ENCODE results near the gene APBA1. TPM values are rescaled to one million over a fixed set of nuclear protein-coding genes. Genes with fewer than 3 reads are reported as not detected.

The APBA1 gene
- total RNA-seq, 1 experiment from 2014 or later: 1.8 TPM

GRCh38 chr9:69555802-69556201, 116.4 kb downstream of the APBA1 start:
- Histone ChIP-seq H3K9me3 (ENCODE audit: control insufficient read depth, low read depth, low read length) (no peaks in the 10 kb centered on the region), H3K27ac (ENCODE audit: insufficient read length, low read depth, low read length) (no peak overlapping the region), H2AK5ac (ENCODE audit: insufficient read length, low read length) (no peak overlapping the region), H3K4me2 (ENCODE audit: insufficient read depth, insufficient read length, low read length) (no peak overlapping the region), H3T11ph (ENCODE audit: low read length) (no peak overlapping the region), H3K27me3 (ENCODE audit: insufficient read depth, low read length) (no peaks in the 10 kb centered on the region), H3K9ac (ENCODE audit: extremely low read depth, insufficient read length, low read length) (no peak overlapping the region), H3K56ac (ENCODE audit: insufficient read length, low read depth, low read length) (no peak overlapping the region), H3K4me1 (ENCODE audit: insufficient read depth, low read length) (no peaks in the 10 kb centered on the region), H4K8ac (replicated peaks; ENCODE audit: insufficient read length, low read depth, low read length) (no peak overlapping the region), H4K91ac (ENCODE audit: insufficient read length, low read depth, low read length) (no peak overlapping the region), H4K5ac (ENCODE audit: insufficient read length, low read depth, low read length) (no peak overlapping the region), H2AFZ (ENCODE audit: low read length) (no peak overlapping the region), H2BK120ac (ENCODE audit: low read depth, low read length, poor library complexity, severe bottlenecking) (no peak overlapping the region), H3K4ac (ENCODE audit: low read depth, low read length) (no peak overlapping the region), H2BK5ac (ENCODE audit: insufficient read length, low read length) (no peak overlapping the region), H4K20me1 (ENCODE audit: control insufficient read depth, insufficient read depth, insufficient read length) (no peaks in the 10 kb centered on the region), H3K18ac (ENCODE audit: insufficient read length, low read depth, low read length) (no peak overlapping the region), H3K23me2 (ENCODE audit: insufficient read length, low read depth, low read length, poor library complexity, severe bottlenecking) (no peaks in the 10 kb centered on the region), H3K23ac (ENCODE audit: insufficient read length, low read depth, low read length) (no peak overlapping the region), H2BK20ac (ENCODE audit: low read depth, low read length, poor library complexity, severe bottlenecking) (no peak overlapping the region), H2BK12ac (ENCODE audit: insufficient read length, low read depth, low read length) (no peak overlapping the region), H3K14ac (ENCODE audit: insufficient read depth, low read length) (no peak overlapping the region), H3K79me2 (ENCODE audit: insufficient read depth, low read length) (no peaks in the 10 kb centered on the region), H2BK15ac (ENCODE audit: low read depth, low read length) (no peak overlapping the region), H3K79me1 (ENCODE audit: insufficient read depth, low read depth, low read length, poor library complexity, severe bottlenecking) (no peaks in the 10 kb centered on the region)
- Mint-ChIP-seq H3K36me3 (ENCODE audit: insufficient read depth in 1 of 3, low read depth in 3 of 3) (no peaks in the 10 kb centered on the region), H3K9me3 (no peaks in the 10 kb centered on the region), H3K4me3 (no peak overlapping the region), H3K4me1 (peaks cover 0 to 7% of the 10 kb centered on the region in 2 experiments; a peak in 3 of 4 replicates), H3K27me3 (ENCODE audit: low read depth) (peaks cover 1% of the 10 kb centered on the region; the same call in 1 of the 2 replicates), H3K27ac (no peak overlapping the region)
- TF ChIP-seq, protein P1, sequence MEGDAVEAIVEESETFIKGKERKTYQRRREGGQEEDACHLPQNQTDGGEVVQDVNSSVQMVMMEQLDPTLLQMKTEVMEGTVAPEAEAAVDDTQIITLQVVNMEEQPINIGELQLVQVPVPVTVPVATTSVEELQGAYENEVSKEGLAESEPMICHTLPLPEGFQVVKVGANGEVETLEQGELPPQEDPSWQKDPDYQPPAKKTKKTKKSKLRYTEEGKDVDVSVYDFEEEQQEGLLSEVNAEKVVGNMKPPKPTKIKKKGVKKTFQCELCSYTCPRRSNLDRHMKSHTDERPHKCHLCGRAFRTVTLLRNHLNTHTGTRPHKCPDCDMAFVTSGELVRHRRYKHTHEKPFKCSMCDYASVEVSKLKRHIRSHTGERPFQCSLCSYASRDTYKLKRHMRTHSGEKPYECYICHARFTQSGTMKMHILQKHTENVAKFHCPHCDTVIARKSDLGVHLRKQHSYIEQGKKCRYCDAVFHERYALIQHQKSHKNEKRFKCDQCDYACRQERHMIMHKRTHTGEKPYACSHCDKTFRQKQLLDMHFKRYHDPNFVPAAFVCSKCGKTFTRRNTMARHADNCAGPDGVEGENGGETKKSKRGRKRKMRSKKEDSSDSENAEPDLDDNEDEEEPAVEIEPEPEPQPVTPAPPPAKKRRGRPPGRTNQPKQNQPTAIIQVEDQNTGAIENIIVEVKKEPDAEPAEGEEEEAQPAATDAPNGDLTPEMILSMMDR (conservative IDR thresholded peaks at IDR 0.05): no peak
- DNase-seq: no peak

Data from H9 (cell line).